SU-DHL-6 (cell line): ENCODE data around the gene PDE7B.

Source experiments
- H2AFZ ChIP-seq: fragments of 200-600 bp; sonication (generic); 2 replicates; pipeline ENCODE4 v1.6.1; 2014; ENCODE audit warnings: low read depth, mild to moderate bottlenecking, moderate library complexity, mixed read lengths, antibody characterized with exemption, low read length; ENCODE audit not compliant: severe bottlenecking
- H3F3A ChIP-seq: fragments of 200-600 bp; shearing (Covaris generic); 2 replicates; pipeline ENCODE4 v1.6.0; 2016; ENCODE audit warnings: antibody characterized with exemption, mild to moderate bottlenecking; ENCODE audit not compliant: insufficient read depth
- H3K27ac ChIP-seq: fragments of 200-600 bp; sonication (generic); 2 replicates; pipeline ENCODE4 v1.5.1; 2016; ENCODE audit warnings: low read depth, mild to moderate bottlenecking, low read length, moderate library complexity, mixed read lengths
- H3K27me3 ChIP-seq: fragments of 200-600 bp; sonication (generic), shearing (Covaris generic); 2 replicates; pipeline ENCODE4 v1.6.0; 2014; ENCODE audit warnings: mild to moderate bottlenecking, low read length
- H3K36me3 ChIP-seq: fragments of 200-600 bp; sonication (generic); 2 replicates; pipeline ENCODE4 v1.6.1; 2014; ENCODE audit warnings: mild to moderate bottlenecking, low read length, mixed read lengths
- H3K4me2 ChIP-seq: fragments of 300-600, 200-600 bp; shearing (Covaris generic), sonication (generic); 2 replicates; pipeline ENCODE4 v1.6.0; 2014; ENCODE audit warnings: low read length, low read depth, mild to moderate bottlenecking; ENCODE audit not compliant: poor library complexity, severe bottlenecking
- H3K4me3 ChIP-seq: fragments of 200-600 bp; sonication (generic); 2 replicates; pipeline ENCODE4 v1.5.1; 2014; ENCODE audit warnings: antibody characterized with exemption, low read length, mild to moderate bottlenecking, mixed read lengths; ENCODE audit not compliant: insufficient read depth, poor library complexity, severe bottlenecking
- H3K79me2 ChIP-seq: fragments of 200-600 bp; sonication (generic); 2 replicates; pipeline ENCODE4 v1.6.1; 2014; ENCODE audit warnings: mild to moderate bottlenecking, low read length, moderate library complexity; ENCODE audit not compliant: insufficient read depth
- H3K9ac ChIP-seq: fragments of 200-600 bp; sonication (generic); 2 replicates; pipeline ENCODE4 v1.7.0; 2014; ENCODE audit warnings: mild to moderate bottlenecking, low read length
- H3K9me2 ChIP-seq: fragments of 200-600 bp; sonication (generic); replicated peaks from 2 replicates; pipeline ENCODE4 v1.6.1; 2014; ENCODE audit warnings: low read length; ENCODE audit not compliant: insufficient read depth
- H3K9me3 ChIP-seq: fragments of 200-600 bp; sonication (generic); 2 replicates; pipeline ENCODE4 v1.6.1; 2014; ENCODE audit warnings: low read length, mixed read lengths; ENCODE audit not compliant: insufficient read depth
- H4K20me1 ChIP-seq: fragments of 200-600 bp; sonication (generic); 2 replicates; pipeline ENCODE4 v1.6.1; 2014; ENCODE audit warnings: low read depth, mild to moderate bottlenecking, antibody characterized with exemption, low read length, moderate library complexity, mixed read lengths
- EZH2phosphoT487 ChIP-seq: fragments of 200-600 bp; sonication (generic), shearing (Covaris generic); conservative IDR thresholded peaks from 2 replicates; pipeline ENCODE4 v1.6.1; 2018; ENCODE audit warnings: mild to moderate bottlenecking, antibody characterized with exemption, low read length, moderate library complexity, mixed read lengths
- TF ChIP-seq, protein P1 (sequence below): fragments of 200-600 bp; sonication (generic); IDR thresholded peaks from one replicate; pipeline ENCODE4 v1.5.1; 2017; ENCODE audit warnings: antibody characterized with exemption, mild to moderate bottlenecking, low read length, moderate library complexity; ENCODE audit not compliant: insufficient read depth, poor library complexity, severe bottlenecking

The PDE7B gene

DNA sequence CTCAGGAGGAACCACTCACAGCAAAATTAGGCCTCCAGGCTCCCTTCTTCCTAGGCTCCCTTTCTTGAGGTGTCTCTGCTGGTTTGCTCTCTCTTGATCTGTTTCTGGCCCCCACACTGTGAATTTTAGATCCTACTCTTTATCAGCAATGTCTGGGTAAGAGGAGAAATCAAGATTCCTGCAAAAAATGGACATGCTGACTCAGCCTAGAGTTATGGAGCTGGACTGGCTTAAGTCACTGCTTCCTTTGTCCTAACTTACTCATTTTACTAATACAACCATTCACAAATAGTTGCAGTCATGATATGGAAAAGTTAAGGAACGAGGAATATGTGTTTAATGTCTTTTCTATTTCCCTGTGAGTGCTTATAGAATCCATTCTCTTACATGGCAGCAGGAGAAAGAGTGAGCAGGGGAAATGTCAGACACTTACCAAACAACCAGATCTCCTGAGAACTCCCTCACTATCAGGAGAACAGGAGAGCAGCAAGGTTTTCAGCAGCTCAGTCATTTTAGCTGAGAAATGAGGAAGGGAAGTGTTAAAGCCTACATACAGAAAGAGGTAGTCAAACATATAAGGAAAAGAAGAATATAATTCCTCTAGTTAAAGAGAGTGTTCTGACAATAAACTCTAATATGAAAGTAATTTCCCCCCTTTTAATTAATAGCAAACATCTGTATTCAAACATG, 160.8 kb downstream of the PDE7B start:
- H3K4me3 ChIP-seq, result no peak overlapping the region
- H4K20me1 ChIP-seq, result no peaks in the 10 kb centered on the region; the same call in 1 of the 2 replicates
- H3K9me3 ChIP-seq, result no peaks in the 10 kb centered on the region
- no peak overlapping the region for H2AFZ ChIP-seq
- H3K36me3 ChIP-seq, result no peaks in the 10 kb centered on the region
- TF ChIP-seq, protein P1, sequence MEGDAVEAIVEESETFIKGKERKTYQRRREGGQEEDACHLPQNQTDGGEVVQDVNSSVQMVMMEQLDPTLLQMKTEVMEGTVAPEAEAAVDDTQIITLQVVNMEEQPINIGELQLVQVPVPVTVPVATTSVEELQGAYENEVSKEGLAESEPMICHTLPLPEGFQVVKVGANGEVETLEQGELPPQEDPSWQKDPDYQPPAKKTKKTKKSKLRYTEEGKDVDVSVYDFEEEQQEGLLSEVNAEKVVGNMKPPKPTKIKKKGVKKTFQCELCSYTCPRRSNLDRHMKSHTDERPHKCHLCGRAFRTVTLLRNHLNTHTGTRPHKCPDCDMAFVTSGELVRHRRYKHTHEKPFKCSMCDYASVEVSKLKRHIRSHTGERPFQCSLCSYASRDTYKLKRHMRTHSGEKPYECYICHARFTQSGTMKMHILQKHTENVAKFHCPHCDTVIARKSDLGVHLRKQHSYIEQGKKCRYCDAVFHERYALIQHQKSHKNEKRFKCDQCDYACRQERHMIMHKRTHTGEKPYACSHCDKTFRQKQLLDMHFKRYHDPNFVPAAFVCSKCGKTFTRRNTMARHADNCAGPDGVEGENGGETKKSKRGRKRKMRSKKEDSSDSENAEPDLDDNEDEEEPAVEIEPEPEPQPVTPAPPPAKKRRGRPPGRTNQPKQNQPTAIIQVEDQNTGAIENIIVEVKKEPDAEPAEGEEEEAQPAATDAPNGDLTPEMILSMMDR, result no peak
- TF ChIP-seq EZH2phosphoT487, result no peak
- H3K79me2 ChIP-seq, result no peaks in the 10 kb centered on the region
- no peaks in the 10 kb centered on the region for H3K9me2 ChIP-seq
- no peak overlapping the region for H3K9ac ChIP-seq
- no peak overlapping the region for H3K27ac ChIP-seq
- no peaks in the 10 kb centered on the region for H3F3A ChIP-seq
- no peaks in the 10 kb centered on the region for H3K27me3 ChIP-seq
- no peak overlapping the region for H3K4me2 ChIP-seq

DNA sequence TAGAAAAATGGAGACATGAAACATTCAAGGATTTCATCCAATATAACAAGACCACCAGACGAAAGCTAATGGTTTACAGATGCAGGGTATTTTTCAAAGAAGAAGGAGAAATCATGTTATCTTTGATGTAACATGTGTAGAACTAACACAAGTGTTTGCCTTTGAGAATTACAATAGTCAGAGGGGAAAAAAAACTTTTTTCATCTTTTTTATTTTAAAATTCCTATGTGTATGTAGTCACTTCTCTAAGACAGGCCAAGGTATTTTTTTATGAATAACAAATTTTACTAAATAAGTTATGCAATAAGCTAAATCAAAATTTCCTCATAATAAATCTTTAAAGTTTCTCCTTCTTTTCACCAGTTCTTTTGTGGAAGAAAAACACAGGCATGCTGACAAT, 161.4 kb downstream of the PDE7B start:
- H3F3A ChIP-seq, result no peaks in the 10 kb centered on the region
- H3K79me2 ChIP-seq, result no peaks in the 10 kb centered on the region
- H2AFZ ChIP-seq, result no peak overlapping the region
- no peak overlapping the region for H3K27ac ChIP-seq
- H3K9me2 ChIP-seq, result no peaks in the 10 kb centered on the region
- H3K27me3 ChIP-seq, result no peaks in the 10 kb centered on the region
- H3K36me3 ChIP-seq, result no peaks in the 10 kb centered on the region
- H3K9me3 ChIP-seq, result no peaks in the 10 kb centered on the region
- no peak overlapping the region for H3K4me2 ChIP-seq
- H3K9ac ChIP-seq, result no peak overlapping the region
- no peaks in the 10 kb centered on the region; the same call in 1 of the 2 replicates for H4K20me1 ChIP-seq
- H3K4me3 ChIP-seq, result no peak overlapping the region
- TF ChIP-seq, protein P1, result no peak
- TF ChIP-seq EZH2phosphoT487, result no peak

DNA sequence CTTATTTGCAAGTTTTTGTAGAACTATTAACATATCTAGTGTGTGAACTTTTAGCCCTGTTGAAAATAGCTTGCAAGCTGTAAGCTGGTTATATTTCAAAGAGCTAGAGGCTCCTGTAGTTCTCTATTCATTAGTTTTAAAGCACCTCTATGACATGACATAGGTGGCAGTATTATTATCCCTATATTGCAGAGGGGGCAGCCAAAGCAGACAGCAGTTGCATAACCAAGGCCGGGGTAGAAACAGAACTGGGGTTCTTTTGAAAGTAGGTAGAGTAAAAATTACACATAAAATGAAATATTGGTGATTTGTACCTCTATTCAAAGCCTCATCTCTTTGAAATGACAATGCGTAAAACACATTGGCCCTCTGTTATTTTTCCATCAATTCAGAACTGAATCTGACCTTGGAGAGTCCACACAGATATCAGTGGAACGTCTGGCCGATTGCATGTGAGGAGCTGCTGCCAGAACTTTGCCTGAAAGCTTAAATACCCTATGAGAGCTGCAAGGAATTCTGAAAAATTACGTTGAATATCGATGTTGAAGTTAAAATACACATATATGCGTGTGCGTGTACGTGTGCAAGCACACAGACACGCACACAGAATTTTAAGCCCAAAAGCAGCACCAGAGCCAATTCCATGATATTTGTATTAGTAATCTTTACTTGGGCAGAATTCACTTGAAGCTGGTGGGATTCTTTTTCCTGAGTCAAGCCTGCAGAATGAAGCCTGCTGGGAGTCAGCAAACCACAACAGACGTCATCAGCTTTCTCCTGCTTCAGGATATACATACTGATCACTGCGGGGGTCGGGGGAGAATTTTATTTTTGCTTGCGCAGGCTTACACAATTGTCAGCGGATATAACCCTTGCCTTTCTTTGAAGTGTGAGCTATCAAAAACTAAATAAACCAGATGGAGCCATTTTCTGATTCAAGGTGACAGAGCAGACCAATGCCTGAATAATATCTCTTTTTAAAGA, 163.2 kb downstream of the PDE7B start:
- Histone ChIP-seq H3K27me3 (no peaks in the 10 kb centered on the region), H3K27ac (no peak overlapping the region), H2AFZ (no peak overlapping the region), H3K36me3 (no peaks in the 10 kb centered on the region), H4K20me1 (no peaks in the 10 kb centered on the region; the same call in 1 of the 2 replicates), H3K4me2 (no peak overlapping the region), H3F3A (no peaks in the 10 kb centered on the region), H3K9me2 (no peaks in the 10 kb centered on the region), H3K9ac (no peak overlapping the region), H3K4me3 (no peak overlapping the region), H3K9me3 (no peaks in the 10 kb centered on the region), H3K79me2 (no peaks in the 10 kb centered on the region)
- no peak for TF ChIP-seq EZH2phosphoT487
- TF ChIP-seq, protein P1, result no peak
